GM19395 (cell line): ENCODE measurements around the gene RIMBP2.
"Not testable (repeated sequence)": the region's sequence is repeated elsewhere in the genome, so short reads cannot be mapped to it uniquely, and the experiment has no call there.

Experiments
- ATAC-seq: cut with Tn5 transposase; IDR thresholded peaks from one replicate; pipeline ENCODE4 v1.9.1; 2021; ENCODE audit warnings: mild to moderate bottlenecking, moderate library complexity; ENCODE audit not compliant: unreplicated experiment

RIMBP2 gene

DNA sequence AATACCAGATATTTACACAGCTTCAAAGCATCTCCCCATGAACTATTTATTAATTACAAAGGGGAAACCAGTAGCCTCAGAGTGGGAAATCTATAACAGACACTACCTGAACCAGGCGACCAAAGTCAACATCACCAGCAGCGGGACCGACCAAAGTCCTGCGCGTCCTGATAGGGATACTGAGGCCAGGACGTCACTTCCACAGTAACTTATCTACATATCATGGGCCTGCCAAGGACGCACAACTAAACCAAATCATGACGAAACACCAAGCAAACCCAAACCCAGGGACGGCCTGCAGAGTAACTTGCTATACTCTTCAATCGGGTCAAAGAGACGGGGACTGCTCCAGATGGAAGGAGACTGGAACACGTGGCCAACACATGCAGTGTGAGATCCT is 26.0 kb upstream of the RIMBP2 start:
- no peak for ATAC-seq

DNA sequence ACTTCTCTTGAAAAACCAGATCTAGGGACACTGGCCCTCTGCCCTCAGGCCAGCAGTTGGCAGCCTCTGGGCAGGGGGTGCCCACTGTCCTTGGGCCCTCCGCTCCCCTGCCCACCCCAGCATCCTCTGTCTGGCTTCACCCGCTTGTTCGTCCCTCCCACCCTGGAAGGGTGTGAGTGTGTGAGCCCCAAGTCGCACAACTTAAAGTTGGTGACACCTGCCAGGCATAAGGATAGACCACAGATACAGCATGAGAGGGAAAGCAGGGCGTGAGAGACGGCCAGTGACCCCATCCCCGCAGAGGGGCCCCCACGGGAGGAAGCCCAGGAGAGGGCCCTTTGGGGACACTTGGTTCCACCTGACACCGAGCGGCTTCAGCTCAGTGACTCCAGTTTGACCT is 23.5 kb upstream of the RIMBP2 start:
- no peak for ATAC-seq

DNA sequence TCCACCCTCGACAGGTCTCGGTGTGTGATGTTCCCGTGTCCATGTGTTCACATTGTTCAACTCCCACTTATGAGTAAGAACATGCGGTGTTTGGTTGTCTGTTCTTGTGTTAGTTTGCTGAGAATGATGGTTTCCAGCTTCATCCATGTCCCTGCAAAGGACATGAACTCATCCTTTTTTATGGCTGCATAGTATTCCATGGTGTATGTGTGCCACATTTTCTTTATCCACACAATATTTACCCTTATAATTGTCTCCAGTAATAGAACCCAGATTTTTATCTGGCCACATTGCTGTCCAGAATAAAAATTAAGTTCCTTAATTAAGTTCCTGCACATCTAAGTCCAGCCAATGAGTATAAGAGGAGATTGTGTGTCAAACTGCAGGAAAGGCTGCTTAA is 22.3 kb upstream of the RIMBP2 start:
- not testable (repeated sequence) for ATAC-seq

DNA sequence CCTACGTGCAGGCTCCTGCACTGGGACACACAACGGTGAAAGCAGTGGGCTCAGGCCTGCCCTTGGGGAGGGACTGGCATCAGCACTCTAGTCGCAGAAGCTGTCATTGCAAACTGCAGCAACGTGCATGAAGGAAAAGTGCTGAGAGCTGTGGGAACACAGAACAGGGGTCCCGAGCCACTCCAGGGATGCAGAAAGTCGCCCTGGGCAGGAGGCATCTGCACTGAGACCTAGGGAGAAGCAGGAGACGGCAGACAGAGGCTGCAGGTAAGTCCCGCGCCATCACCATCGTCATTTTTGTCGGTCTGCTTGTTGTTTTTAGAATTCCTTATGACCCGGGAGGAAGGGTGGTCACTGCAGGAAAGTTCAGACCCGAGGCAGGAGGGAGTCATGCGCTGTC is 21.6 kb upstream of the RIMBP2 start:
- no peak for ATAC-seq

DNA sequence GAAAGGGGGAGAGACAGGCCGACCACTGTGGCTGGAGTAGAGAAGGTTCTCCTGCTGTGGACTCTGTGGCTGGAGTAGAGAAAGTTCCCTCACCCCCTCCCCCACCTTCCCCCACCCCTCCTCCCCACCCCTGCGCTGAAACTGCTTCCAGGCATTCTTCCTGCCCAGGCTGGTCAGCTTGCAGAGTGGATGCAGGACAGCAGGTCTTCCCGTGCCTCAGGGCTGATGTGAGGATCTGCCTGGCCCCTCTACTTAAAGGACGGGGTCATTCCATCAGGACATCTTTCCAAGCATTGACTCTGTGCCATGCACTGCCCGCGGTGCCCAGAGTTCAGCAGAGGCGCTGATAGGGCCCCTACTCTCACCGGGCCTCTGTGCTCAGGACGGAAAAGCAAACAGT is 13.2 kb upstream of the RIMBP2 start:
- ATAC-seq = no peak

DNA sequence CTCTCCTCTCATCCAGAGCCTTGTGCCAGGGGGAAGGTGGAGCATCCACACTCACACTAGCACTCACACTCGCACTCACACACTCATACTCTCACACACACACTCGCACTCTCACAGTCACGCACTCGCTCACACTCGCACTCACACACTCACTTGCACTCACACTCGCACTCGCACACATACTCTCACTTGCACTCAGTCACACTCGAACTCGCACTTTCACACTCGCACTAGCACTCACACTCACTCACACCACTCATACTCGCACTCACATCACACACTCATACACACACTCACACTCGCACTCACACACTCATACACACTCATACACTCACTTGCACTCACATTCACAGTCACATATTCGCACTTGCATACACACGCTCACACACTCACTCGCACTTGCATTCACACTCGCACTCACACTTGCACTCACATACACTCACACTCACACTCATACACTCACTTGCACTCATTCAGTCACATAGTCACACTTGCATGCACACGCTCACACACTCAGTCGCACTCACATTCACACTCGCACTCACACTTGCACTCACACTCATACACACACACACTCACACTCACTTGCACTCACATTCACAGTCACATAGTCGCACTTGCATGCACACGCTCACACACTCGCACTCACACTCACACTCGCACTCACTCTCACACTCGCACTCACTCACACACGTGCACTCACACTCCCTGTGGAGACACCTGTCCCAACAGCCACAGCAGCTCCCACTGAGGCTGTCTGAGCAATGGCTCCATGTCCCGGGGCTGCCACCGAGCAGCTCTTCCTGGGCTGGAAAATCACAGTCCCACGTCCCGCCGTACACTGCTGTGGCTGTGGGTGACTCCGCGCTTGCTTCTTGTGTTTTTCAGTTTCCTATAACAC is 12.3 kb upstream of the RIMBP2 start:
- ATAC-seq = no peak

DNA sequence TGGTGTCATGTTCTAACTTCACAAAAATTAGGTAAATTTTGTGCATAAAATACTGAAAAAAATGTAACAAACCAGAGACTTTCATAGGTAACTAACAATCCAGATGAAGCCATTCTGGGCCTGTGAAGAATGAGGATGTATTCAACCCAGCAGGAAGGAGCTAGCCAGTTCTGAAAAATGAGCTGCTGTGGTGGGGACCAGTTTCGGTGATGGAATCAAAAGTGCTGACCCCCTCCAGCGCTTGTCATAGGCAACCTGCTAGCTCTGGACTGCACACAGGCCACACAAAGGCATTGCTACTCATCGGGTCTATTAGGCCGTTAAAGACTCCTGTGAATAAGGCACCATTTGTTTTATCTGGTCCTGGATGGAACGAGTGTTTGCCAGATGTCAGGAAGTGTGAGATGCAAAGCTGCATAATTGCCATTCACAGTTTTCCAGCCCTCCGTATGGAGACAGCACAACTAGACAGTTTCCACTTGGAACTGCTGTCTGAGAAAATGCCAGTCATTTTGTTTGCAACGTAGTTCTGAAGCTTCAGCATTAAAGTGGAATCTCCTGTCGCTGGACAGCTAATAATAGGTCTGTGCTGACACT is 3.3 kb upstream of the RIMBP2 start:
- ATAC-seq = no peak

DNA sequence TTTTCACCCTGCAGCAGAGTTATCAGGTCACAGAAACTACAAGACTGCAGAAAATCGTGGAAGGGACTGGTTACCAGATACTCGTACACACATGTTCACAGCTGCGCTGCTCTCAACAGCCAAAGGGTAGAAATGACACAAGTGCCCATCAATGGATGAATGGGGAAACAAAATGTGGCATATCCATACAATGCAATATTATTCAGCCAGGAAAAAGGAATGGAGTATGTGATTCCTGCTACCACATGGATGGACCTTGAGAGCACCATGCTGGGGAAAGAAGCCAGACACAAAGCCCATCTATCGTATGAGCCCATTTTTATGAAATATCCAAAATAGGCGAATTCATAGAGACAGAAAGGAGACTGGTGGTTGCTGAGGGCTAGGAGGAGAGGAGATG is 1.7 kb upstream of the RIMBP2 start:
- no peak for ATAC-seq

DNA sequence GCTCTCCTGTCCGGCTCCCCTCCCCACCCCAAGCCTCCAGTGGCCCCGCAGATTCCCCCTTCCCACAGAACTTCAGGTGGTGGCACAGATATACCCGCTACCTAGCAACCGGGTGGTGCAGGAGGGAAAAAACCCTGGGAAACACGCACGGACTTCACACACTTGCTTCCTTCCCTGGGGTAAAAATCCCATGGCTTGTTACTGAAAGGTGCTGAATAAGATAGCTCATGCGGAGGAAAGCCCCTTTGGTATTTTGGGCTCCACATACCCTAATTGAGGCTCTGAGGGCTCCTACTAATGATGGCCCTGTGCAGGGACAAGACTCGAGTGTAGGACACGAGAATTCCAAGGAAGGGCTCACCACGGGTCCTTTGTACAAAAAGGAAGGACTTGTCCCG is 869 bp upstream of the RIMBP2 start:
- no peak for ATAC-seq

DNA sequence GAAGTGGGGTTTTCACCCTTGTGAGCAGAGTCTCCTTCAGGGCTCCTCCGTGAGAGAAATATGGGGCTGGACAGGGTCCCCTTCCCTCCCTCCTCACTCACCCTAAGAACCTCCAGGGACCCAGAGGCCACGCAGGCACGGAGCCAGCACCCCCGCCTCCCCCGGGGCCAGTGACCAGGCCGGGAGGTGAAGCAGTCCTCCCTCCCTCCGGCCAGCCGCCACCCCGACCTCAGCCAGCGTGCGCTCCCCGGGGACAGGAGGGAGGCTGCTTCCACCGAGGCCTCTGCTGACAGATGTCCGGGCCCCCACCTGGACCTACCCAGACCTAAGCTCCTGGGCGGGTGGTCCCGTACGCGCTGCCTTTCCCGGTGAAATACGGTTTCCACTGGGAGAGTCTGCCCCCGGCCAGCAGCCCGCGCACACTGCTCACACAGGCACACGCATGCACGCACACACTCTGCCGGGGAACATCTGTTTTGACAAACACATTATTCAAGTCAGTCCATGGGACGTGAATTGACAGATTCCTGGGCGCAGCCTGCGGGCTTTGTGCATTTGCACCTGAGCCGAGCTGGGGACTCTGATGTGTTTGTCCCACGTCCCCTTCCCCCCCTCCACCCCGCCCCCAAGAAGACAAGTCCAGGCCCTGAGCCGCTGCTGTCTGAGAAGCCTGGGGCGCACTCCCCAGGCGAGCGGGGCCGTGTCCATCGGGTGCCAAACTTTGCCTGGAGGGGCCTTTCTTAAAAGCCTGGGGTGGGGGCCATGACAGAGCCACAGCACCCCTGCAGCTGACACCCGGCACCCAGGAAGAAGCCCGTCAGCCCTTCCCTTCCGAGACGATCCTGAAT is 725 bp downstream of the RIMBP2 start:
- no peak for ATAC-seq

DNA sequence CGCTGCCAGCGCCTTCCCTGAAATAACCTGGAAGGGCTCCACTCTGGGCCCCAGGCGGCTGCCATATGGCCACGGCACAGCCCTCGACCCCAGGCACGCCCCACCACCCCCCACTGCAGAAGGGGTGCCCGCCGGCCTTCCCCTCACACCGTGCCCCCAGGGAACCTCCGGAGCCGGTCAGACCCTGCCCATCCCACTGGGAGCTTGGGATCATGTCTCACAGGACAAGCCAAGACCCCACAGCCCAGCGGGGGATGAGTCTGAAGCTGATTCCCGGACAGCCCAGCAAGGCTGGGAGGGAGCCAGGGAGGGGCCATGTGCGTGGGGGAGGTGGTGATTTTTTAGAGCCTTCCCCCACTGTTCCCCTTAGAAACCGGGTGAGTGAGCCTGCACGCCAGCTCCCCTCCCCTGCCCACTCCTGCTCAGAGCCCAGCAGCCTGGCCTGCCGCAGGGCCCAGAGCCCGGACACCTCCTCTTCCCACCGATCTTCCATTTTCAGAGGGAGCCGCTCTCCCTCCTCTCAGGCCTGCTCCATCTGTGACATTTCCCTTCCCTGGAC is 1.4 kb downstream of the RIMBP2 start:
- ATAC-seq = no peak

DNA sequence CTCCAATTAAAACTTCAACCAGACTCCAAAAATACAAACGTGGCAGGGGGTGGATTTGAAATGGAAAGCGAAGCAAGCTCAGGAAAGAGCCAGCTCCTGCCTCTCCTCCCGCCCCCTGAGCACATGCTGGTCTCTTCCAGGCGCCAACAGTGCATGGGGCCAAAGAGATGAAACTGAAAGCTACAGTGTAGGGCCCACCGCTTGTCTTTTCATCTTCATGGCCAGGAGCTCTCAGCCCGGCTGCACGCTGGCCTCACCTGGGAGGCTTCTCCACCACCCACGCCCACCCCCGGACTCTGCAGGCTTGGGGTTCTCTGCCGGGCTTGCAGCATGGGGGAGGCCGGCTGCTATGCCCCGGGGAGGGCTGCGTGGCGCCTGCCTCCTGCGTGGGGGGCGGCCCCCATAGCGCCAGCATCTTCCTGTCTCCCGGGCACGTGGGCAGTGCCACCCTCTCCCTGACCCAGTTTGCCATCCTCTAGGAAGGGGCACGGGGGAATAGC is 2.0 kb downstream of the RIMBP2 start:
- no peak for ATAC-seq

DNA sequence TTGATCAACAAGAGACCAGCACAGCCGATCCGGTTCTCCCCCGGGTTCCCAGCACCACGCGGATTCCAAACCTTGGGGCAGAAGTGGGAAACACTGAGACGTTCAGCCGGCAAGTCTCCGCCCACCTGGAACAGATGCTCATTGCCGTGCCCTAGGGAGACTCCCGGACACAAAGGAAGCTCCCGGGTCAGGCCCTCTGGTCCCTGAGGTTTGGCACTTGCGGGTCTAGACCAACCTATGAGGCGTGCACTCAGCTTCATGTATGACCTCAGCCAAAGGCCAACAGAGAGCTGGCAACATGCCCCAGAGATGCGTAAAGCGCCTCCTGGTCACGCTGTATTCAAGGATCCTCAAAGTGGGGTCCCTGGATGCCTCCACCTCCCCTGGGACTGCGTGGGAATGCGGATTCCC is 2.5 kb downstream of the RIMBP2 start:
- no peak for ATAC-seq

DNA sequence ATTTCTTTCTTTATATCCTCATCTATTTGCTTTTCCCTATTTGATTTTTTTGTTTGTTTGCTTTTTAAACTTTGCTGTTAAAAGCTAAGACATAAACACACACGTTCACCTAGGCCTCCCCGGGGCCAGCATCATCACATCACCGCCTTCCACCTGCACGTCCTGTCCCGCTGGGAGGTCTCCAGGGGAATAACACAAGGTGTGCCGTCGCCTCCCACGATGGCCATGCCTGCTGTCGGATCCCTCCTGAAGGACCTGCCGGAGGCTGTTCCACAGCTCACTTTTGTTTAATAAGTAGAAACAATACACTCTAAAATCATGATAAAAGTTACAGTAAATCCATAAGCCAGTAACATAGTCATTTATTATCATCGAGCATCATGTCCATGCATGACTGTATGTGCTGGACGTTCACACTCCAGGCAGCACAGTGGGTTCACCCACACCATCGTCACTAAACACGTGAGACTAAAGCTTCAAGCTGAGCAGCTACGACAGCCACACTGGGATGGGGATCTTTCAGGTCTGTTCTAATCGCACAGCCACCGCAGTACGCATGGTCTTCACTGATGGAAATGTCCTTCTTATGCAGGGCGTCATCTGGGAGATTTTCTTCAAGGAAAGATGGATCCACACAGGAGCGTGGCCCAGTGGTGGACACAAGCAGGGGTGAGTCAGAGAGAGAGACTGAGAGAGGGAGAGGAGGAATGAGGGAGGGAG is 3.6 kb downstream of the RIMBP2 start:
- no peak for ATAC-seq

DNA sequence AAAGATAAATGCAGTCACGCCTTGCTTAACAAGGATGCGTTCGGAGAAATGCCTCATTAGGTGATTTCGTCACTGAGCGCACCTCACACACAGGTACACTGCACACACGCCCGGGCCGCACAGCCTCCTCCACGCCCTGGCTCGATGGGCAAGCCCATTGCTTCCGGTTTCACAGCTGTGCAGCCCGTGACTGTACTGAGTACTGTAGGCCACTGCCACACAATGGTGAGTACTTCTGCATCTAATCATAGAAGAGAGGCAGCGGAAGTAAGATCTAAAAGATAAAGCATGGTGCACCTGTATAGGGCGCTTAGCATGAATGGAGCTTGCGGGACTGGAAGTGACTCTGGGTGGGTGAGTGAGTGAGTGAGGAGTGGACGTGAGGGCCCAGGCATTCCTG is 4.3 kb downstream of the RIMBP2 start:
- no peak for ATAC-seq

DNA sequence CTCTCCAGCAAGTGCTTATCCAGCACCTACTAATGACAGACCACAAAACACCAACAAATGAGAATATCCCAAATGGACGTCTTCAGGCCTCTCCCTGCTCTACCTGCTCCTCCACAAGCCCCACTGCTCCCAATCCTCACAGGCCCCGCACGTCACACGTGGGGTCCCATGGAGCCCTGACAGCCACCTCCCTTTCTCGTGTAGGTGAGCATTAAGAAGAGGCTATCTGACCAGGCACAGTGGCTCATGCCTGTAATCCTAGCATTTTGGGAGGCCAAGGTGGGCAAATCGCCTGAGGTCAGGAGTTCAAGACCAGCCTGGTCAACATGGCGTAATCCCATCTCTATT is 5.4 kb downstream of the RIMBP2 start:
- ATAC-seq = no peak

DNA sequence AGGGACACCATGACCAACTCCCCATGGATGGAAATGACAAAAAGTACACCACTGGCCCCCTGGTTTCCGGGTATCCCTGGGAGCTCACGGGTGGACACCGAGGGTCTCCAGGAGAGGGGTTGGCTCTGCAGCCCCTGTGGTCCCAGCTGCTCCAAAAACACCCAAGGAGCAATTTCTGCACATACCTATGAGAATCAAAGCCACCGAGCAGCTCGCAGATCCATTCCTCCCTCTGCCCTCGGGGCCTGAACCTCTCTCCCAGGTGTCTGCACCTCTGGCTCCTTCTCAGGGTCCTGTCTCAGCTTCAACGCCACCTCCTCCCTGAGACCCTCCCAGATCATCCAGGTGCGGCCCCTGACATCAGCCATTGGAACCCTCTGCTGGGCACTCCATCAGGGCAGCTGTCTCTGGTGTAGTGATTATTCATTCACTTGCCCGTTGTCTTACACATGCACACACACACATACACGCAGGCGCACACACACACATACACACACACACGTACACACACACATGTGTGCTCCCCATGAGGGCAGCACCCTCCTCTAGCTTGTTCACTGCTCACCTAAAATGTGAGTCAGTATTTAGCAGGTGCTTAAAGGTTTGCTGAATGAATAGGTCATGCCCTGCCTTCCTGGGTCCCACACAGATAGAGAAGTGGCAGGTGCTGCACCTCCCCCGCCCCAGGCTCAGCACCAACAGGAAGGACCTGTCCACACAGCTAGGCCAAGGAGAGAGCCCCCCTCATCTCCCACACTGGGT is 5.9 kb downstream of the RIMBP2 start:
- no peak for ATAC-seq

DNA sequence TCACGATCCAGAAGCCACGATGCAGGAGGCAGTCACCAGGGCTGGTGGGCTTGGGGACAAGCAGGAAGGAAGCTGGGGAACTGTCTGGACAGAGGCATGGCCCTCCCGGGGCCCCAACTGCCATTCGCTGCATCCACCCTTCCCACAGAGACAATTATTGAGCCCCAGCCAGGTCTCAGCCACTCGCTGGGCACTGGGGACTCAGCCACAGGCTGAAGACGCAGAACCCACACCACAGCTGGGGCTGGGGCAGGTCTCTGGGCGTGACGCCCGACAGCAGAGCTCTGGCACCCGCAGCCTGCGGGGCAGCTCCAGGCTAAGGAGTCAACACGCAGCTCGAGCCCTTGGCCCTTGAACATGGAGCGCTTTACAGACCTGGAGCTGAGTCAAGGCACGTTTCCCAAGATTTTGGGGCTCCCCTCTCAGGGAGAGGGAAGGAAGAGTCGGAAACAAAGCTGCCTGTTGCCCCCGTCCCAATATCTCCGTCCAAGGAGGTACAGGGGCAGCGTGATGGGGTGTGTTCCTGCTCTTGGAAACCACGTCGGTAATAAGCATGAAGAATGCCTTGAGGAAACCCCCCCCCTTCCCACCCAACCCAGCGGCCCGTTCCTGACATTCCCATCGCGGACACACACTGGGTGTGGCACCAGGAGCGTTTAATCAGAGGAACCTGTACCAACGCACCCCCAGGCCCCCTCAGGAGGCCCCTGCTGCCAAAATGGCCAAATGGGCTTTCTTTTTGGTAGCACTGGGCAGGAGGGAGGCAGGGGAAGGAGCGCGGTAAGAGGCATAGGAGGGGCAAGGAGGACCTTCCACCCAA is 6.7 kb downstream of the RIMBP2 start:
- ATAC-seq = no peak

DNA sequence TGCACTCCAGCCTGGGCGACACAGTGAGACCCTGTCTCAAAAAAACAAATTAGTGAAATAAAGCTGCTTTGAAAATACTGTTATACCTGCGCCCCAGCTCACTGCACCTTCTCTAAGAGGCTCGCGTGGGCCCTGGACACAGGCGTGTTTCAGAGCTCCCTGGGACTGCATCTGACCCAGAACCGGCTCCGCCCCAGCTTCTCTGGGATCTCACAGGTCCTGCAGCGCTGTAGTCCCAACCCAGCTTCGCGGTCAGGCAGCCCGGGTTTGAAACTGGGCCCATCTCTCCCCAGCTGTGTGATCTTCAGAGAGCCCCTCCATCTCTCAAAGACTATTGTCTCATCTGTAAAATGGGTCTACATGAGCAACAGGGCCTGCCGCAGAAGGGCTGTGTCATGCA is 7.5 kb downstream of the RIMBP2 start:
- no peak for ATAC-seq
